NK-92 (cell line): Measurements from ENCODE around the gene DDX54.
"Not testable (repeated sequence)": the region's sequence is repeated elsewhere in the genome, so short reads cannot be mapped to it uniquely, and the experiment has no call there.

Source experiments
- DNase-seq: peaks from one replicate; lab custom pipeline; 2025; ENCODE audit not compliant: unreplicated experiment; lab: John Stamatoyannopoulos, UW

Gene DDX54

DNA sequence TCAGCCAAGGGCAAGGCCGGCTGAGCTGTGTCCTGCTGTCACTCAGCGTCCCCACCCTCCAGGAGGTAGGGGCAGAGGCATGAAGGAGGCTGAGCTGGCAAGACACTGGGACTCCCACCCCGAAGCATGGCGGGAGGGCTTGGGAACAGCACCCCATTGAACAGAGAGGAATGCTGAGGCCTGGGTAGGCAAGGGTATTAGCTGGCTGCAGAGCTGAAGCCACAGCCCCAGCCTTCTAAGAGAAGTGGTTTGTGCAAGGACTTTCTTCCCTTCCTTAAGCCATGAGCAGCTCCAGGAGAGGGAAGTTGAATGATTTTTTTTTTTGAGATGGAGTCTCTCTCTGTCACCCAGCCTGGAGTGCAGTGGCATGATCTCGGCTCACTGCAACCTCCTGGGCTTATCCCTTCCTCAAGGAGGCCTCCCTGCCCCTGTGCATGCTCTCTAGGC, 42.4 kb downstream of the DDX54 start:
- no peak for DNase-seq

DNA sequence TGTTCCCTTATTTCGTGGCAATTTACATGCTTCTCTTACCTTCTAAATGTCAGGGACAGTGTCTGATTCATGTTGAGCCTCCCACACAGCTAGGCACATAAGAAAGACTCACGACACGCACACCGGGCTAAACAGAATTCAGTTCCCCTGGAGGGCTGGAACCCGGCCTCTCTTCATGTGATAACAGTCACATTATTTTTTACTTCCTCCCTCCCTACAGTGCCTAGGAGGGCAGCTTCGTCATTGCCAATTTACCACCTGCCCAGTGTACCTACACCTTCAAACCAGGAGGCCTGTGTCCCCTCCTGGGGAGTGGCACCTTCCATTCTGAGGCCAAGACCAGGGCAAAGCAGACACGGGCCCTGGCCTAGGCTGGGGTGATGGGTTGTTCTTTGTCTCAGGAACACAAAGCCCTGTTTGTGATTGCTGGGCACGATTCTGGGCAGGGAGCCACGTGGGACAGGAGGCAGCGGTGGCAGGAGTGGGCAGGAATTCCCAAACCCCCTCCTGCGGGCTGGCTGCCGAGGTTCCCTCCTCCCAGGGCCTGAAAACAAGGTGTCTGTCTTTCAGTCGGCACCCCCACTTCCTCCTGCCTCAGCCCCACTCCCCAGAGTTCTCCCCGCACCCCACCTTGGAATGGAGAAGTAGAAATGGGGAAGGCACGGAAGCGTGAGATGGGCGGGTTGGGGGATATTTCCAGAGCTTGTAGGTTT, 42.9 kb downstream of the DDX54 start:
- no peak for DNase-seq

DNA sequence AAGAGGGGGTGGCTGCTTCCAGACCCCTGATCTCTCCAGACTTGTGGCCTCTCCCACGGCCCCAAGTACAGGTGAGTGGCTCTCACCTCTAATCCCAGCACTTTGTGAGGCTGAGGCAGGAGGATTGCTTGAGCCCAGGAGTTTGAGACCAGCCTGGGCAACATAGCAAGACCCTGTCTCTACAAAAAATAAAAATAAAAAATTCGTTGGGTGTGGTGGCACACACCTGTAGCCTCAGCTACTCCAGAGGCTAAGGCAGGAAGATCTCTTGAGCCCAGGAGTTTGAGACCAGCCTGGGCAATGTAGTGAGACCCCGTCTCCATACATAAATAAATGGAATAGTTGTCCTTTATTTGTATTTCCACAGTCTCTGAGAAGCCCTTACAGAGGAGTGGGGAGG, 43.6 kb downstream of the DDX54 start:
- not testable (repeated sequence) for DNase-seq

DNA sequence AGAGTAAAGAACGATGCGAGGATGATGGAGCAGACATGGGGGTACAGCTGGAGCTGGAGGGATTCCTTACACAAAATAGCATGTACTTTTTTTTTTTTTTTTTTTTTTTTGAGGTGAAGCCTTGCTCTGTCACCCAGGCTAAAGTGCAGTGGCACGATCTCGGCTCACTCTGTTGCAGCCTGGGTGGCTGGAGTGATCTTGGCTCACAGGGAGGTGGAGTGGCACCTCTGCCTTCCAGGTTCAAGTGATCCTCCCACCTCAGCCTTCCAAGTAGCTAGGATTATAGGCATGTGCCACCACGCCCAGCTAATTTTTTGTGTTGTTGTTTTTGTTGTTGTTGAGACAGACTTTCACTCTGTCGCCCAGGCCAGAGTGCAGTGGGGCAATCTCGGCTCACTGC, 44.6 kb downstream of the DDX54 start:
- DNase-seq = no peak

DNA sequence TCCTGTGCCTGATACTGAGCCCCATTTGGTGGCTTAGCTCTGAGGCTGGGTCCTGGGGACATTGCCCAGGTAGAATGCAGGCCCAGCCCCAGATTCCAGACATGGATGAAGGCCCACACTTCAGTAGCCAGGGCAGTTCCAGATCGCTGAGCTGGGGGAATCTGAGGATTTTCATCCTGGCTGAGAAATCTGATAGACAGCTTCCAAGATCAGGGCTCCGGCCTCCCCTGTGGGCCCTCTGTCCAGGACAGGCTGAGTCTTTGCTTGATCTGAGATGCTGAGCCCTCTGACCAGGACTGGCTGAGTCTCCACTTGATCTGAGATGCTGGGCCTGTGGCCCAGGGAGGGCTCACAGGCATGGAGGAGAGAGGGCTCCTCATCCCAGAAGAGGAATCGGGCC, 46.5 kb downstream of the DDX54 start:
- no peak for DNase-seq

DNA sequence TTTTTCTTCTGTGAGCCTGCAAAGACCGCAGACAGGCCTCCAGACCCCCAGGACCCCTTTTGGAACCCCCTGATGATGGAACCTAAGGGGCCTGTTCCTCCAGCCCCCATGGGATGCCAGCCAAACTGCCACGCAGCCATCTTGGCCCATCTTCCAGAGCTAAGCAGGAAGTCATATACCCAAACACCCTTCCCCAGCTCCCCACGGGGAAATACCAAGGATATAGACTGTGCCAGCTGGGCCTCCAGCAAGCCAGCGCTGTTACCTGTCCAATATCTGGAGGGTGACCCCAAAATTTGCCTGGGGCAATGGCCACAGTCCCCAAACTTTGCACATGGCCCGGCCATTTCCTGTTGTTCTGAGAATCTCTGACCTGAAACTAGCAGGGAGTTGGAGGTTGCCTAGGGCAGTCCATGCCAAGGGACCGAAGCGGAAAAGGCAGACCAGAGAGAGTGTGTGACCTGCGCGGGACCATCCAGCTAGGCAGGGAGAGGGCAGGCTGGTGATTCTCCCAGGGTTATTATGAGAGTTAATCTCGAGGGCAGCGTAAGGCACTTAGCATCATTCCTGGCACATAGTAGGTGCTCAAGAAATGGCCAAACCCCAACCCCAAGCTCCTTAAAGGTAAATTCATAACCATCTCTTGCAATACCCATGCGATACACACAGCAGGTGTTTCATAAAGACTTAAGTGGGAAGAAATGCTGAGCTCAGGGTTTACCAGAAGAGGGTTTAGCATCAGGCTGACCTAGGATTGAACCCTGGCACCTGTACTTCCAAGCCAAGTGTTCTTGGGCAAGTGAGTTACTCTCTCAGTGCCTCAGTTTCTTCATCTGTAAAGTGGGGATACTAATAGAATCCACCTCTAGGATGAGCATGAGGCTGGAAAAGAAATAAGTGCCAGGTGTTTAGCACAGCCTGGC, 47.2 kb downstream of the DDX54 start:
- no peak for DNase-seq

DNA sequence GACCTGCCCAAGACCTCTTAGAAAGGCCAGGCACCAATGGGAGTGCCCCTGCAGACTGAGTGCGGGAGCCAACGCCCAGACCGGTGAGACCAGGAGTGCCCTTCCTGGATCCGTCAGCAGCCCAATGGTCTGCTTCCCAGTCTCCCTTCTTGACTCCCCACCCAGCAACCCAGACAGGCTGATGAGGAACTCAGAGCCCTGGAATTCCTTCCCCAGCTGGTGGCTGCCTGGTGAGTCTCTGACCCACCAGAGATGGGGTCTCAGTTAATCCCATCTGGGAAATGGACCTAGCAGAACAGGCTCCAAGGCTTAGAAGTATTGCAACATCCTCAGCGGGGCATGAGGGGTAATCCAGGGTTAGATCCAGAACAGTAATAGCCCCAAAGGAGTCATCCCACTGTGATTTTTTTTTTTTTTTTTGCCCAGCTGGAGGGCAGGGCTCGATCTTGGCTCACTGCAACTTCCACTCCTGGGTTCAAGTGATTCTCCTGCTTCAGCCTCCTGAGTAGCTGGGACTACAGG, 48.2 kb downstream of the DDX54 start:
- no peak for DNase-seq

DNA sequence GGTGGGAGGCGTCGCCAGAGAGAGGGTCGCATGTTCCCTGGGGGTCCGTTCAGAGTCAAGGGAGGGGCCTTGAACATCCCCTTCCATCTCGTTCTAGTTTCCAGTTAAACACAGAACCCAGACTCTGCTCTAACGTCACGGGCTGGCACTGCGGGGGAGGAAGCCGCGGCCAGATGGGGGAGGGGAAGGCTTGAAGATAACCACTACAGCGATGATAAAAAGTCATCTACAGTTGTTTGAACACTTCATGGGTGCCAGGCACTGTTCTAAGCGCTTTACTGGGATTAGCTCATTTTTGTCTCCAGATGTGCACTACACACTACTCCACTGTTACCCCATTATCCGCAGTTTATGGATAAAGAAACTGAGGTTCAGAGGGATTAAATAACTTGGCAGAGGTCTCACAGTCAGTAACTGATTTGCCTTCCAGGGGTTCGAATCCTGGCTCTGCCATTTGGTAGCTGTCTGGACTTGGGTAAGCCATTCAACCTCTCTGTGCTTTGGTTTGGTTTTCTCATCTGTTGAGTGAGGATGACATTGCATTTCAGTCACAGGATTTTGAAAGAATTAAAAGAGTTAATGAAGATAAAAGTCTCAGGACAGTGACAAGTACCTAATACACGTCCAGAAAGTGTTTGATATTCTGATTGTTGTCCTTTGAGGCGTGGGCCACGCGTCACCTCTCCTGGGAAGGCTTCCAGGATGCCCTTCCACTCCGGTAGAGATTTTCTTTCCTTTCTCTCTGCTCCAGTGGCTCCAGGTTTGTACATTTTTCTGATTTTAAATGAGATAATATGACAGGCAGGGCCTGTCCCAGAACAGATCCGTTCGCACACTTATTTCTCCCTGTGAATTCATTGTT, 48.9 kb downstream of the DDX54 start:
- no peak for DNase-seq

DNA sequence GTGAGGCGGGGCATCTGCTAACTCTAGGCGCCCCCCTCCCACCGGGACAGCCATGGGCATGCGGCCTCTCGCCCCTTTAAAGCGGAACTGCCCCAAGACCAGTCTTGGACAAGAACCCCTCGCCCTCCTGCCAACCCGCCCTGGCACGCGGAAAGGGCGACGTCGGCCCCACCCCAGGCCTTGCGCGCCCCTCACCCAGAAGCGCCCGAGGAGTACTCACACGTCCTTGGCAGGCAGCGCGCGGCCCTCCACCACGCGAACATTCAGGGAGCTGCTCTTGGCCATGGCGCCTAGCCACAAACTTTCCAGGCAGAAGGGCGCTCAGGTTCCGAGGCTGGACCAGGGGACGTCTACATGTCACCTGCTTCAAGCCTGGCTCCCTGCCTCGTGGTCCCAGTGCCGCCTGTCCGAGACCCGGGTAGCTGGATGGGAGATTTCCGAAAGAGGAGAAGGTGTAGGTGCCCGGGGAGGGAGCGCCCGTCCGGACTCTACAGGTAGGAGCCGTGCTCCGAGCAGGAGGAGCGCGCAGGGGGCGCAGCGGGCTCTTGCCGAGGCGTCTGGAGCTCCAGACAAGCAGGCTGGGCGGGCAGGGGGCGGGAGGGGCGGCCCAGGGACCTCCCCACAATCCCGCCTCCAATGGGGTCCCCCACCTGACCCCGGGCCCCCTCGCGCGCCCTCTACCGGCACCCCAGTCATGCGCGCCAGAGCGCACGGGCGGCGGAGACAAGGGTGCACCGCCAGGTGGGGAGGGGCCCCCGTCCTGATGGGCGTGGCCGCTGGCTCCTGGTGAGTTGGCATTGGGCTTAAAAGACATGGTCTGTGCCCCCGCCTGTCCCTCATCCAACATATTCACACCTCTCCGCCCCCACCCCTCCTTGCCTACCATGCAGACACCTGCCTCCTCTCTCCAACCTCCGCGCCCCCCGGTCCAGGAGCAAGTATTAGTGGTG, 49.8 kb downstream of the DDX54 start, which contains the start of gene RASAL1:
RASAL1 (minus strand) TSS at position 584 of the 950 bp plus-strand sequence; CDS start at position 285, 299 bp downstream.
- no peak for DNase-seq

DNA sequence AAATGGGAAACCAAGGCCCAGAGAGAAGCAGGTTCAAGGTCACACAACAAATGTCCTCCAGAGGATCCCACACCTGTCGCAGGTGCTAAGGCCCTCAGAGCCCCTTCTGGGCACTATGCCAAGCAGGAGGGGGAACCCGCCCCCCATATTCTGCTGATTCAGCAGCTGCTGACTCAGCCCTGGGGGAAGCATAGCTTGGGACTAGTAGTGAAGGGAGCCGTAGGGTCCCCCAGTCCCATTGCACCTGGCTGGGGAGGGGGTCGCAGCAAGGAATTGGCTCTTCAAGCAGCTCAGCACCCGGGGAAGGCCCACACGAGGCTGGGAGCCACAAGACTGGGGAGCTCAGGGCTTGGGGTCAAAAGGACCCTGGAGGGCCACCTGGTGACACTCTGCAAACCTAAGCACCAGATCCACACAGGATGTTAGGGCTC, 50.7 kb downstream of the DDX54 start:
- no peak for DNase-seq

DNA sequence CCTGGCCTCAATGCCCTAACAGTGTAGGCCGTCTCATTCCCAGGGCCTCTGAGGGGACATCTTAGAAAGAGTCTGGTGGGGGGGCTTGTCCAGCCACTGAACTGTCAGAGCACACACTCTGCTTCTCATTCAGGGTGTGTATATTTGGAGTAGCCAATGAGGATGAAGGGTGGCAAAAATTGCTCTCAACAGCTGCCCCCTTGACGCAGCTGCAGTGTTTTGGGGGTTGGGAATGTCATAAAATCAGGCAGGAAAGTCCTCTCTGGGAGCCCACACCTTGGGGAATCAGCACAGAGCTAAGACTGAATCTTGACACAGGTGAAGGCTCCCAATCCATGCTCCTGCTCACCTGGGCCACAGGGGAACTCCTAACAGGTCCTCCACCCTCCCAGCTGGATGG, 51.2 kb downstream of the DDX54 start:
- no peak for DNase-seq

DNA sequence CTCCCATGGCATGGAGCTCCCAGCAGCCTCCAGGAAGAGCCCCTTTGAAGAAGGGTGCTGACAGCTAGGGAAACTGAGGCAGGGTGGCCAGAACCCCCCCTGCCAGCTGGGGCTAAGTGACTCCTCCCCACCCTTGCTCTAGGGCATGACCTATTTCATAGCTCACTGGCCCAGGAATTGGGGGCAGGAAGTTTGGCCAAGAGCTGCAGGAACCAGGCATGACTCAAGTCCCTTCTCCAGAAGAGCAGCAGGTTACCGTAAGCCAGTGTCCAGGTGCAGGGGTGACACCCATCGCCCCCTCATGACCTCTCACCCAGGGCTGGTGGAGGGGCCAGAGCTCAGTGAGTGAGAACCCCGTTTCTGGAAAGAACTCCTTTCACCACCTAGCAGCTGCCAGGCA, 51.6 kb downstream of the DDX54 start:
- DNase-seq = no peak

DNA sequence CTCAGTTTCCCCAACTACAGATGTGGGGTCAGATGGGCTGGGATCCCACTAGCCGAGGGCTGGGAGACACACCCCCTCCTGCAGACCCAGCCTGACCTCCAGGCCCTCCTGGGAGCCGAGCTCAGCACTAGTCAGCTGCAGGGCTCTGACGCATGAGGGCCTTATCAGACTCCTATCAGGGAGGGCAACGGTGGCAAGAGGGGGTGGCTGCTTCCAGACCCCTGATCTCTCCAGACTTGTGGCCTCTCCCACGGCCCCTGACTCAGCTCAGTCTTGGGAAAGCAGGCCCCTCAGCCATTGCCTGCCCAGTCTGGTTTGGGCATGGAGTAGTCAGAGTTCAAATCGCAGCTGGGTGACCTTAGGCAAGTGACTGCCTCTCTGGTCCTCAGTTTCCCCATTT, 52.2 kb downstream of the DDX54 start:
- DNase-seq = no peak

DNA sequence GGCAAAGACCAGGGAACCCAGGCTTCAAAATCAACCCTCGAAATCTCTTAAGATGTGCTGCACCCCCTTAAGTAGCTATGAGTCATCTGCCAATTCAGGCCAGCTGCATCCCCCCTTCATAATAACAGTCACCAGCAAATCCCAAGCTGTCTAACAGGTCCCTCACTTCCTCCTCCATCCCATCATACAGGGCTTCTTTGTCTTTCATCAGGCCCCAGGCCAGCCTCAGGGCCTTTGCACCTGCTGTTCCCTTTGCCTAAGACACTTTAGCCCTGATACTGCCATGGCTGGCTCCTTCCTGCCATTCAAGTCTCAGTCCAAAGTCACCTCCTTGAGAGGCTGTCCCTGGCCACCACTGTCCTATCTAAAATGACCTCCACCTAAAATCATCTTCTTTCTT, 53.7 kb downstream of the DDX54 start:
- DNase-seq = no peak

DNA sequence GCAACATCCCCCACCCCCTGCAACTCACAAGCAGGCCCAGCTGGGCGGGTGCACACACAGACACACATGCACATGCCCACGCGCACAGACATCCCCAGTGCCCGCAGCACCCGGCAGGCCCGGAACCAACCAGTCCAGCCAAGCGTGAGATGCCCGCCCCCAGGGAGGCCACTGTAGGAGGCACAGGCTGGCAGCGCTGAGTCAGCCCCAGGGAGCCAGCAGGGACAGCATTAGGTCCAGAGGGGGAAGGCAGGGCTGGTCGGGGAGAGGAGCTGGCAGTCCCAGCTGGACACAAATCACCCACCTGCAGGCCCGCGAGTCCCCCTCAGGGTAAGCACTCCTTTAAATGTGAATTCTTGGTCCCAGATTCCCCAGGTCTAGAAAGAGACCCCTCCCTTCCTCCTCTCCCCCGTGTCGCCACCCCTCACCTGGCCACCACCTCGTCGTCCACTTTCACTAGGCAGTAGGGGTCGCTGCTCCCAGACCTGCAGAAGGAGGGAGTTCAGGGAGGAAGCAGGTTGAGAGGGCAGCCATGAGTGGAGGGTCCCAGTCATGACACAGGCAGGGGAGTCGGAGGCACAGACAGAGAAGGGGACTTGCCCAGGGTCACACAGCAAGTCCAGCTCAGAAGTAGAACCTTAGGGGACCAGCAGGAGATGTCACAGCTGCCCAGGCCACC, 54.7 kb downstream of the DDX54 start:
- no peak for DNase-seq

DNA sequence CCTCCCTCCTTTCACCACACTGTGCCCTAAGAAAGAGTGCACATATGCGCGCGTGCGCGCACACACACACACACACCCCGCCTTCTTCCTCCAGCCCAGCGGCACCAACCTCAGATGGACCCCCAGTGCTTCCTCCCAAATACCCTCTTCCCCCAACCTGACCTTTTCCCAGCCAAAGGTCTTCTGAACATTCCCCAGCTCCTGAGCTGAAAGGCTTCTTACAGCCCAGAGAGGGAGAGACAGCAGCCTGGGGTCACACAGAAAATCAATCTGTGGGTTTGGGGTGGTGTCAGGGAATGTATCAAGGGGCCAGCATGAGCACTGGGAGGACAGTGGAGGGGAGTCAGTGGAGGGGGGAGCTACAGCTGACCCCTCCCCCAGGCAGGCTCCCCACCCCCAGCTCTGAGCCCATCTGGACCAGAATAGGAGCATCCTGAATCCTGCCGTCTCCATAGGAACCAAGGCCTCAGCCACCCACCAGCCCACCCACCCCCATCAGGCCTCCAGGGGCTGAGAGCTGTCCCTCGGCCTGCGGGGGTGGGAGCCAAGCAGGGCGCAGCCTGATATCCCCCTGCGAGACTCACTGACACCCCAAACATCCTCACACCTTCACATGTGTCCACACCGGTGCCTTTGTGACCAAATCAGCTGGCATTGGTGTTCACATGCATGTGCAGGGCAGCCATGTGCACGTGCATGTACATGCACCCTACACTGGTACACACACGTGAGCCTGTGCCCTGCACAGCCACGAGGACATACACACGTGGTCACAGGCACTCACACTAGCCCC, 55.4 kb downstream of the DDX54 start:
- no peak for DNase-seq

DNA sequence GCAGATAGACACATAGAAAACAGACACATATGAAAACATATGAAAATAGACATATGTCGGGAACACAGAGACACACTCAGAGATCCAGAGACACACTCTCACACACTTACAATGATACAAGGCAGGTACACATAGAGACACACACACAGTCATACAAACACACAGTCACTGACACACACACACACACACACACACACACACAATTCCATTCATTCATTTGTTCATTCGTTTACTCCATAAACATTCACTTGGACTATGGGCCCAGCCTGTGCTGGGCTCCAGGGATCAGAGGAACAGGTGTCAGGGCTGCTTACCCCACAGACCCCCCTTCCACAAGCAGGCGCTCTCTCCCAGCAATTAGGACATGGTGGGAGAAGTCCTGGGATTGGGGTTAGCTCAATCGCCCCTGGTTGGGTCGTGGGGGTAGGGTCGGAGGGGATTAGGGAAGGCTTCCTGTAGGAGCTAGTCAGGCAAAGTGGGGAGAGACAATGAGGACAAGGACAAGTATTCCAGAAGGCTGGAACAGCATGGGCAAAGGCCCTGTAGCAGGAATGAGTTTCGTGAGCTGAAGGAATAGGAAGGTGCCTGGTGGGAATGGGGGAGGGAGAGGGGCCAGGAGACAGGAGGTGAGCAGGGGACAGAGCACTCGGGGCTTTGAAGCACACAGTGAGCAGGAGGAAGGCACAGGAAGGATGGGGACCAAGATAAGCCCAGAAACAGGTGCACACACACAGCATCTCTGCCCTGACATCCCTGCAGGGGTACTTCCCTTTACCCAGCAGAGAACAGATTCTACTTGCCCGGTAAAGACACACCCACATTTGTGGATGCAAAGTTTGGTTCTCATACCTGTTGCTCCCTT, 56.2 kb downstream of the DDX54 start:
- DNase-seq = no peak

DNA sequence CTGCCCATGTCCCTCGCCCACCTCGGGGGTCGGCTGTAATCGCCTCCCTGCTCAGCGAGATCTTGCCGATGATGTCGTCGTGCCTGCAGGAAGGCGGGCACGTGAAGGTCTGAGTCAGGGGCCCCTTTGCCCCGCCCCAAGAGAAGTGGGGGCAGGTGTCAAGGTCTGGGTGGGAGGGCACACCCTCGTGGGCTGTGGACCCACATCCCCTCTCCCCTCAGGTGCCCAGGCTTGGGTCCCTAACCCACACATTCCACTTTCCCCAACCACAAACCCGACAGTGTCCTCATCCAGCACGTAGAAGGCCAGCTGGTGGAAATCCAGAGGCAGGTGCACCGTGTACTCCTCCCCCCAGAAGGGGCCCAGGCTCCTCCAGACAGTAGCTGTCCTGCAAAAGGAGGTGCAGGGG, 57.5 kb downstream of the DDX54 start:
- DNase-seq = no peak
